Stomach (tissue), 9 donors: ENCODE results near the gene PRRT3. TPM values are rescaled to one million over a fixed set of nuclear protein-coding genes. Genes with fewer than 3 reads are reported as not detected.

Experiments used
- DNase-seq, 2 donors: peaks; one replicate each; pipeline versions ENCODE4 v3.0.0 to v3.0.0-alpha.2; 2013 to 2019
- H3K27ac ChIP-seq, 5 donors: fragments of 200-600 bp in 4 of 5; sonication (generic) in 4 of 5; one replicate each; pipeline ENCODE4 v1.5.1; 2013 to 2019; ENCODE audit warnings: mild to moderate bottlenecking in 1 of 5, moderate library complexity in 1 of 5
- H3K27me3 ChIP-seq, 3 donors: fragments of 200-600 bp; sonication (generic); one replicate each; pipeline ENCODE4 v1.5.1; 2017 to 2019; ENCODE audit warnings: mixed run types in 1 of 3
- H3K36me3 ChIP-seq, 4 donors: fragments of 200-600 bp; sonication (generic); 1 replicate in 3 of 4; 2 replicates in 1 of 4; pipeline ENCODE4 v1.5.1; 2016 to 2019
- H3K4me1 ChIP-seq, 4 donors: fragments of 200-600 bp; sonication (generic); one replicate each; pipeline ENCODE4 v1.5.1; 2016 to 2019
- H3K4me3 ChIP-seq, 4 donors: fragments of 200-600 bp; sonication (generic) in 3 of 4; one replicate each; pipeline ENCODE4 v1.5.1; 2016 to 2019; ENCODE audit warnings: mild to moderate bottlenecking in 1 of 4
- H3K9me3 ChIP-seq, 4 donors: fragments of 200-600 bp; sonication (generic); one replicate each; pipeline ENCODE4 v1.5.1; 2016 to 2019
- CTCF ChIP-seq, 7 experiments: fragments of 450-650 bp in 4 of 7; fragments of 200-600 bp in 3 of 7; sonication (generic) in 3 of 7; IDR thresholded peaks; one replicate each; pipeline ENCODE4 v1.5.1; 2016 to 2019; ENCODE audit warnings: antibody characterized with exemption in 7 of 7, control low read depth in 2 of 7, mild to moderate bottlenecking in 1 of 7
- EP300 ChIP-seq: sonication (generic); formaldehyde crosslinking; IDR thresholded peaks from one replicate; pipeline ENCODE4 v1.6.1; 2017; ENCODE audit warnings: antibody characterized with exemption
- POLR2A ChIP-seq, 4 donors: fragments of 450-650 bp; IDR thresholded peaks; one replicate each; pipeline ENCODE4 v1.6.1; 2016; ENCODE audit warnings: antibody characterized with exemption in 4 of 4, control low read depth in 2 of 4, mild to moderate bottlenecking in 1 of 4, moderate library complexity in 1 of 4
- POLR2AphosphoS5 ChIP-seq, 3 donors: sonication (generic); formaldehyde crosslinking; IDR thresholded peaks; one replicate each; pipeline ENCODE4 v1.6.1; 2016; ENCODE audit warnings: antibody characterized with exemption in 3 of 3
- WGBS, 5 donors: extraction: QIAGEN DNeasy Blood & Tissue Kit in 3 of 5; methylation state at CpG; one replicate each; pipeline versions ENCODE4 v1.1.5 to v1.1.7; 2013 to 2018; 5-methylcytosine and 5-hydroxymethylcytosine counted together
- intact Hi-C: fragments of 100-400 bp; cut with DNase I; formaldehyde crosslinking; loops from one replicate; pipeline ENCODE4 v1.15.1; 2023; ENCODE audit warnings: low total_unique reads
- polyA plus RNA-seq, 3 donors: library from polyadenylated mRNA; stranded (reverse); fragments of 200-250 nt; gene quantifications; one replicate each; pipeline ENCODE4 v1.2.3, GENCODE V29; 2013
- total RNA-seq, 5 donors: library from RNA; depleted of rRNA; stranded (reverse); fragments of >200 nt; gene quantifications; one replicate each; pipeline versions ENCODE4 v1.1.0 to v1.2.3, GENCODE V29; 2014 to 2016
- donor health status: healthy with polysubstance abuse.
- donor health status: Bipolar disorder and iron deficiency.
- donor health status: healthy.

PRRT3 gene
- total and polyA plus RNA-seq, 8 donors, result 0.44 to 31.6 (median 0.92) TPM

GRCh38 chr3:9969632-9970019 lies 17.4 kb upstream of the PRRT3 start:
- H3K36me3 ChIP-seq, result peaks cover 62 to 100% (median 97%) of the 10 kb centered on the region in 4 donors
- no peaks in the 10 kb centered on the region for H3K9me3 ChIP-seq
- peak overlapping the region in 3 of 5 donors; percentile 53 to 76 (median 69) for H3K27ac ChIP-seq
- no peak overlapping the region for H3K4me3 ChIP-seq
- intact Hi-C loops, result no loop called here
- TF ChIP-seq CTCF (IDR thresholded peaks at IDR 0.05) (no peak), POLR2A (IDR thresholded peaks at IDR 0.05) (no peak), POLR2AphosphoS5 (IDR thresholded peaks at IDR 0.05) (no peak), EP300 (no peak)
- H3K27me3 ChIP-seq, result no peaks in the 10 kb centered on the region
- WGBS, 5 donors, result 93 to 100% (median 97%) methylated on average over 3 to 4 of the region's 4 CpGs
- DNase-seq, result no peak
- peaks cover 0 to 19% (median 9%) of the 10 kb centered on the region in 4 donors for H3K4me1 ChIP-seq

GRCh38 chr3:9966841-9967240 lies 14.6 kb upstream of the PRRT3 start:
- 96 to 100% (median 100%) methylated on average over 2 of the region's 2 CpGs for WGBS, 5 donors

DNA sequence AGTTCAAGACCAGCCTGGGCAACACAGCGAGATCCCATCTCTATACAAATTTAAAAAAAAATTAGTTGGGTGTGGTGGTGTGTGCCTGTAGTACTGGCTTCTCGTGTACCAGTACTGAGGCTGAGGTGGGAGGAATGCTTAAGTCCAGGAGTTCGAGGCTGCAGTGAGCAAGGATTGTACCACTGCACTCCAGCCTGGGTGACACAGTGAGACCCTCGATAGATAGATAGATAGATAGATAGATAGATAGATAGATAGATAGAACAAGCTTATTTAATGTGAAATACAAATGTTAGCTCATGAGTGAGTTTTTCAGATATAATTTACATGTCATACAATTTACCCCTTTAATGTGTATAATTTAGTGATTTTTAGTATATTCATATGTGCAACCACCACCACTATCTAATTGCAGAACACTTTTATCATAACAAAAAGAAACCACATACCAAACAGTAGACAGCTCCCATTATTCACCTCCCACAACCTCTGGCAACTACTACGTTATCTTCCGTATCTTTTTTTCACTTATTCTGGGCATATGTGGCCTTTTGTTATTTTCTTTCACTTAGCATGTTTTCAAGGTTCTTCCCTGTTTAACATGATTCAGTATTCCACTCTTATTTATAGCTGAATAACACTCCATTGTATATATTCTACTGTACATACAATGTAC lies 13.1 kb upstream of the PRRT3 start:
- TF ChIP-seq CTCF (IDR thresholded peaks at IDR 0.05), result no peak
- TF ChIP-seq POLR2AphosphoS5 (IDR thresholded peaks at IDR 0.05), result no peak
- intact Hi-C loops, result no loop called here
- H3K4me3 ChIP-seq, result no peak overlapping the region

More at GRCh38 chr3:9966841-9967240, 14.6 kb upstream of the PRRT3 start:
- peaks cover 0 to 19% (median 9%) of the 10 kb centered on the region in 4 donors for H3K4me1 ChIP-seq
- H3K27ac ChIP-seq, result no peak overlapping the region
- no peaks in the 10 kb centered on the region for H3K27me3 ChIP-seq
- no peak for TF ChIP-seq CTCF (IDR thresholded peaks at IDR 0.05)
- no peak for TF ChIP-seq POLR2A (IDR thresholded peaks at IDR 0.05)
- no peak for TF ChIP-seq POLR2AphosphoS5 (IDR thresholded peaks at IDR 0.05)
- no peak for TF ChIP-seq EP300
- H3K9me3 ChIP-seq, result no peaks in the 10 kb centered on the region
- peaks cover 43 to 100% (median 97%) of the 10 kb centered on the region in 4 donors for H3K36me3 ChIP-seq
- no peak overlapping the region for H3K4me3 ChIP-seq
- intact Hi-C loops, result no loop called here
- no peak for DNase-seq

DNA sequence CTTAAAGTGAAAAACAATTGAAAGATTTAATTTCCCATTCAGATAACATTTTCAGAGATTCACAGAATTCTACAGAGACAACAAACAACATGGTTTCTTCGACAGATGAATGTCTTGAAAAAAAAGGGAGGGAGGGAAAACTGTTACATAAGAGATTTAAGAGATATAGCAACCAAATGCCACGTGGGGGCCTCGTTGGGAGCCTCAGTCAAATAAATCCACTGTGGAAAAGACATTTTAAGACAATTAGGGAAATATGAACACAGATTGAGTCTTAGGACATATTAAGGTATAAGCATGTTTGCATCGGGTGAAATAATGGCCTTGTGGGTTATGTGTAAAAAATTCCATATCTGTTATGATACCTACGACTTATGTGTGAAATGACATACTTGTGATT lies 5.0 kb upstream of the PRRT3 start:
- no peak overlapping the region for H3K4me3 ChIP-seq
- no peaks in the 10 kb centered on the region for H3K27me3 ChIP-seq
- no peak for DNase-seq
- no peaks in the 10 kb centered on the region for H3K9me3 ChIP-seq
- 50 to 62% (median 55%) methylated on average over 5 of the region's 5 CpGs for WGBS, 5 donors
- H3K36me3 ChIP-seq, result peaks cover 0 to 43% (median 18%) of the 10 kb centered on the region in 4 donors
- no peak overlapping the region for H3K27ac ChIP-seq
- TF ChIP-seq POLR2A (IDR thresholded peaks at IDR 0.05) (no peak), POLR2AphosphoS5 (IDR thresholded peaks at IDR 0.05) (no peak), EP300 (no peak), CTCF (IDR thresholded peaks at IDR 0.05) (no peak)
- intact Hi-C loops, result no loop called here
- H3K4me1 ChIP-seq, result peaks cover 0 to 25% (median 10%) of the 10 kb centered on the region in 4 donors

More for the DNA sequence above, 13.1 kb upstream of the PRRT3 start:
- H3K27ac ChIP-seq, result no peak overlapping the region
- peaks cover 0 to 10% (median 2%) of the 10 kb centered on the region in 4 donors for H3K4me1 ChIP-seq
- H3K9me3 ChIP-seq, result no peaks in the 10 kb centered on the region
- 86 to 96% (median 91%) methylated on average over 6 of the region's 6 CpGs for WGBS, 5 donors
- DNase-seq, result no peak
- H3K36me3 ChIP-seq, result peaks cover 32 to 100% (median 96%) of the 10 kb centered on the region in 4 donors
- H3K27me3 ChIP-seq, result no peaks in the 10 kb centered on the region
